Activated CD4-positive, alpha-beta T cell treated with anti-CD3 and anti-CD28 coated beads, Interleukin-2, amount 50 U/mL, for 24 hours (primary cell): ENCODE measurements around the gene SPC24.
"Not testable (repeated sequence)": the region's sequence is repeated elsewhere in the genome, so short reads cannot be mapped to it uniquely, and the experiment has no call there.

Source experiments
- DNase-seq, 2 donors: peaks; one replicate each; pipeline ENCODE4 v3.0.0-alpha.2; 2020; ENCODE audit warnings: low read depth in 1 of 2, low spot score in 1 of 2

The SPC24 gene

GRCh38 chr19:11192957-11193939 lies 37.7 kb upstream of the SPC24 start:
- DNase-seq: no peak

GRCh38 chr19:11191934-11192333 lies 36.4 kb upstream of the SPC24 start:
- DNase-seq: no peak

GRCh38 chr19:11191273-11191755 lies 35.7 kb upstream of the SPC24 start:
- DNase-seq: no peak

GRCh38 chr19:11190501-11190900 lies 34.9 kb upstream of the SPC24 start:
- no peak for DNase-seq

- DNase-seq: no peak
These were observed 31.9 kb upstream of the SPC24 start for GRCh38 chr19:11187441-11187840.

GRCh38 chr19:11182994-11183393 lies 27.4 kb upstream of the SPC24 start:
- DNase-seq: no peak

- DNase-seq: no peak
These were observed 25.9 kb upstream of the SPC24 start for GRCh38 chr19:11181488-11181887.

- DNase-seq: not testable (repeated sequence)
These were observed 25.4 kb upstream of the SPC24 start for GRCh38 chr19:11180975-11181374.

- DNase-seq: no peak
These were observed 24.8 kb upstream of the SPC24 start for GRCh38 chr19:11180346-11180745.

GRCh38 chr19:11179716-11180297 lies 24.2 kb upstream of the SPC24 start:
- no peak for DNase-seq

GRCh38 chr19:11179145-11179465 lies 23.5 kb upstream of the SPC24 start:
- not testable (repeated sequence) for DNase-seq

GRCh38 chr19:11177592-11177991 lies 22.0 kb upstream of the SPC24 start:
- DNase-seq: no peak

- no peak for DNase-seq
These were observed 21.0 kb upstream of the SPC24 start for GRCh38 chr19:11176466-11177193.

- DNase-seq: no peak
These were observed 20.3 kb upstream of the SPC24 start for GRCh38 chr19:11175920-11176319.

- DNase-seq: no peak
These were observed 18.8 kb upstream of the SPC24 start for GRCh38 chr19:11174336-11174735.

GRCh38 chr19:11173516-11174155 lies 18.1 kb upstream of the SPC24 start:
- DNase-seq: no peak

GRCh38 chr19:11172576-11172975 lies 17.0 kb upstream of the SPC24 start:
- DNase-seq: no peak

- DNase-seq: no peak
These were observed 15.6 kb upstream of the SPC24 start for GRCh38 chr19:11171144-11171543.

GRCh38 chr19:11169896-11170678 lies 14.5 kb upstream of the SPC24 start:
- DNase-seq: no peak

GRCh38 chr19:11168568-11168967 lies 13.0 kb upstream of the SPC24 start:
- no peak for DNase-seq
